PC-9 (cell line): ENCODE data around the gene ANAPC4. TPM values are rescaled to one million over a fixed set of nuclear protein-coding genes. Genes with fewer than 3 reads are reported as not detected.
A peak's percentile ranks its signal among the peaks of the same experiment; 100 is the strongest.

Source experiments
- BruUV-seq: library from RNA; stranded (reverse); fragments of 400-500 nt; replicated peaks from 2 replicates; lab custom pipeline; 2021; lab: Mats Ljungman, UMichigan
- CTCF ChIA-PET: fragments of 300-600 bp; sonication (Branson Sonifier 250); formaldehyde crosslinking; loops from one replicate; lab custom pipeline; 2022; ENCODE audit warnings: antibody characterized with exemption; lab: Charles Lee
- POLR2A ChIA-PET: fragments of 300-600 bp; sonication (Branson Sonifier 250); formaldehyde crosslinking; loops from one replicate; lab custom pipeline; 2022; ENCODE audit warnings: antibody characterized with exemption; ENCODE audit not compliant: unreplicated experiment; lab: Charles Lee
- DNase-seq, 2 experiments: peaks; one replicate each; pipeline versions ENCODE4 v3.0.0 to v3.0.0-alpha.2; 2015 to 2022; ENCODE audit warnings: mixed read lengths in 1 of 2
- H2AFZ ChIP-seq: fragments of 200-600 bp; sonication (generic); 2 replicates; pipeline ENCODE4 v1.8.1; 2017; ENCODE audit warnings: antibody characterized with exemption
- H3F3A ChIP-seq: fragments of 200-600 bp; sonication (generic); 2 replicates; pipeline ENCODE4 v1.8.1; 2017; ENCODE audit warnings: antibody characterized with exemption, mild to moderate bottlenecking, low read depth; ENCODE audit not compliant: insufficient read depth
- H3K27ac ChIP-seq: fragments of 200-600 bp; sonication (generic); 2 replicates; pipeline ENCODE4 v1.6.1; 2016; ENCODE audit warnings: mixed run types
- H3K27me3 ChIP-seq: fragments of 200-600 bp; sonication (generic); 2 replicates; pipeline ENCODE4 v1.6.1; 2016; ENCODE audit warnings: low read depth, mixed run types; ENCODE audit not compliant: insufficient read depth
- H3K36me3 ChIP-seq: fragments of 200-600 bp; sonication (generic); 2 replicates; pipeline ENCODE4 v1.6.1; 2016; ENCODE audit warnings: low read depth, mixed run types
- H3K4me1 ChIP-seq: fragments of 200-600 bp; sonication (generic); replicated peaks from 2 replicates; pipeline ENCODE4 v1.6.1; 2016; ENCODE audit warnings: mixed run types; ENCODE audit not compliant: insufficient read depth
- H3K4me2 ChIP-seq: fragments of 200-600 bp; sonication (generic); 2 replicates; pipeline ENCODE4 v1.6.1; 2017; ENCODE audit warnings: mixed run types
- H3K4me3 ChIP-seq: fragments of 200-600 bp; sonication (generic); 2 replicates; pipeline ENCODE4 v1.6.1; 2016; ENCODE audit warnings: mixed run types
- H3K79me2 ChIP-seq: fragments of 200-600 bp; sonication (generic); 2 replicates; pipeline ENCODE4 v1.6.1; 2017; ENCODE audit warnings: low read depth, mixed run types
- H3K9me2 ChIP-seq: fragments of 200-600 bp; sonication (generic); 2 replicates; pipeline ENCODE4 v1.8.1; 2017; ENCODE audit warnings: mild to moderate bottlenecking; ENCODE audit not compliant: insufficient read depth
- H3K9me3 ChIP-seq: fragments of 200-600 bp; sonication (generic); 2 replicates; pipeline ENCODE4 v1.8.1; 2016; ENCODE audit warnings: low read depth; ENCODE audit not compliant: insufficient read depth
- H4K20me1 ChIP-seq: fragments of 200-600 bp; sonication (generic); 2 replicates; pipeline ENCODE4 v1.8.1; 2017; ENCODE audit not compliant: insufficient read depth
- EZH2 ChIP-seq: fragments of 200-600 bp; sonication (generic); IDR thresholded peaks from 2 replicates; pipeline ENCODE4 v1.8.0; 2017; ENCODE audit warnings: antibody characterized with exemption, low read depth
- intact Hi-C: fragments of 100-400 bp; cut with micrococcal nuclease; formaldehyde crosslinking; loops from one replicate; pipeline ENCODE4 v1.10.0; 2022; ENCODE audit not compliant: unreplicated experiment
- total RNA-seq: library from RNA; stranded (reverse); gene quantifications from 2 replicates; pipeline ENCODE4 v1.2.3, GENCODE V29; 2021
- TF ChIP-seq, protein P1 (sequence below): fragments of 200-600 bp; sonication (generic); conservative IDR thresholded peaks from 2 replicates; pipeline ENCODE4 v1.6.1; 2017; ENCODE audit warnings: mixed run types, antibody characterized with exemption, mild to moderate bottlenecking, moderate library complexity

The ANAPC4 gene
- total RNA-seq, 1 experiment from 2014 or later, result 25.8 TPM

DNA sequence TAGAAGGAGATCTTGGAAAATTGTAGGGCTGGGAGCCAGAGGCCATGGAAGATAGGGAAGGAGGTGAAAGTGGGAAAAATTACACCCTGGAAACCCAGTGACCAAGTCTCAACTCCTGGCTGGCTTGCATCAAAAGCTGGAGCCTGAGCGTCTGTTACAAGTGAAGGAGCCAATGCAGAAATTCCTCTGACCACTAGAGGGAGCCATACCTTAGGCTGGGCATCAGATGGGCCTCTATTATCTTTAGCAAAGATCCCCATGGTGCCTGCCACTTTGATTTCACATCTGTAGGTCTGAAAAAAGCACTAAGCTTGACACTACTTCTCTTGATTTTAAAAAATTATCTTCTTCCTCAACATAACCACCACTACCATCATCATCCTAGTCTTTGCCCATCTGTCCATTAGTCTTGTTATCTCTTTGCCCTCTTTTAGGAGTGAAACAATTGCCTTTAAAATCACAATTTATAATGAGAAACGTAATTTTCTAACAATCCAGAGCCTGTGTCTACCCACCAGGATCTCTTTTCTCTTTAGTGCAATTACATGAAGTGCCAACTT lies 62.9 kb downstream of the ANAPC4 start:
- ChIA-PET CTCF (interaction anchor here (1.5 kb wide), 1 partner anchor 328 kb away, joined by 7 read pairs; no protein-coding TSS in a partner anchor), POLR2A (no interaction called here)
- Histone ChIP-seq H3K9me3 (no peaks in the 10 kb centered on the region), H3K4me3 (no peak overlapping the region), H3K27ac (no peak overlapping the region), H3K4me2 (no peak overlapping the region), H3F3A (no peaks in the 10 kb centered on the region), H3K4me1 (no peaks in the 10 kb centered on the region), H3K36me3 (no peaks in the 10 kb centered on the region), H2AFZ (no peak overlapping the region), H3K79me2 (no peaks in the 10 kb centered on the region), H3K9me2 (no peaks in the 10 kb centered on the region), H3K27me3 (no peaks in the 10 kb centered on the region), H4K20me1 (no peaks in the 10 kb centered on the region)
- no peak for TF ChIP-seq EZH2
- TF ChIP-seq, protein P1, sequence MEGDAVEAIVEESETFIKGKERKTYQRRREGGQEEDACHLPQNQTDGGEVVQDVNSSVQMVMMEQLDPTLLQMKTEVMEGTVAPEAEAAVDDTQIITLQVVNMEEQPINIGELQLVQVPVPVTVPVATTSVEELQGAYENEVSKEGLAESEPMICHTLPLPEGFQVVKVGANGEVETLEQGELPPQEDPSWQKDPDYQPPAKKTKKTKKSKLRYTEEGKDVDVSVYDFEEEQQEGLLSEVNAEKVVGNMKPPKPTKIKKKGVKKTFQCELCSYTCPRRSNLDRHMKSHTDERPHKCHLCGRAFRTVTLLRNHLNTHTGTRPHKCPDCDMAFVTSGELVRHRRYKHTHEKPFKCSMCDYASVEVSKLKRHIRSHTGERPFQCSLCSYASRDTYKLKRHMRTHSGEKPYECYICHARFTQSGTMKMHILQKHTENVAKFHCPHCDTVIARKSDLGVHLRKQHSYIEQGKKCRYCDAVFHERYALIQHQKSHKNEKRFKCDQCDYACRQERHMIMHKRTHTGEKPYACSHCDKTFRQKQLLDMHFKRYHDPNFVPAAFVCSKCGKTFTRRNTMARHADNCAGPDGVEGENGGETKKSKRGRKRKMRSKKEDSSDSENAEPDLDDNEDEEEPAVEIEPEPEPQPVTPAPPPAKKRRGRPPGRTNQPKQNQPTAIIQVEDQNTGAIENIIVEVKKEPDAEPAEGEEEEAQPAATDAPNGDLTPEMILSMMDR, result peak; percentile 87
- BruUV-seq, result no TSS peak
- DNase-seq, result peak in 1 of 2 experiments; percentile 45
- intact Hi-C loops, result loop anchor here (2.0 to 10.0 kb wide), 3 partner anchors 549 to 1575 kb away; no protein-coding TSS in a partner anchor

DNA sequence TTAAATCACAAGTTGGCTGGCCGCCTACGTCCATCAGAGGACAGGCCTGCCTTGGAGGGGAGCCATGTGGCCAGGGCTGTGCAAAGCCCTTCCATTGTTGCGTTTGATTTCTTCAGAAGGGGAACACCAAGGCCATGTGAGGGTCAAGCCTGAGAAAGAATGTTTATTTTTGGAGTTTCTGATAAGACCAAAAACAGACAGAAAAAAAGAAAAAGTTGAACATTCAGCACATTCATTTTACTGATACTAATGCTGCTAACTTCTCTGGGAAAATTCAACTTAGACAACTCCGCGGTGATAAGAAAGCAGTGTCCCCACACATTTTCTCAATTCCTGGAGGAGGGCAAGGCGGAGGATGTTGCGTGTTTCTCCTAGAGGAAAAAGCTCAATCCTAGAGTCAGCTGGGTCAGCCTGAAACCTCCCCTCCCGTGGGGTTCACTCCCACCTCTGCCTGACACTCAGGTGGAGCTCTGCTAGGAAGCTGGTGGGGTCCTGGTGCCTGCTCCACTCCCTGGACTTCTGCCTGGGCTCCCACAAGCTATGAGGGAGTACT lies 63.5 kb downstream of the ANAPC4 start:
- no peak for TF ChIP-seq EZH2
- TF ChIP-seq, protein P1, result no peak
- no peak for DNase-seq
- CTCF ChIA-PET, result interaction anchor here (0.6 to 1.5 kb wide), 2 partner anchors 17 to 327 kb away, joined by 5 to 7 read pairs; no protein-coding TSS in a partner anchor
- Histone ChIP-seq H3K4me2 (no peak overlapping the region), H3K4me1 (no peaks in the 10 kb centered on the region), H3K27me3 (no peaks in the 10 kb centered on the region), H4K20me1 (no peaks in the 10 kb centered on the region), H3K79me2 (no peaks in the 10 kb centered on the region), H2AFZ (no peak overlapping the region), H3K9me2 (no peaks in the 10 kb centered on the region), H3F3A (no peaks in the 10 kb centered on the region), H3K27ac (no peak overlapping the region), H3K9me3 (no peaks in the 10 kb centered on the region), H3K36me3 (no peaks in the 10 kb centered on the region), H3K4me3 (no peak overlapping the region)
- POLR2A ChIA-PET, result no interaction called here
- no TSS peak for BruUV-seq
- intact Hi-C loops, result loop anchor here (1.0 to 10.0 kb wide), 4 partner anchors 328 to 1574 kb away; no protein-coding TSS in a partner anchor

DNA sequence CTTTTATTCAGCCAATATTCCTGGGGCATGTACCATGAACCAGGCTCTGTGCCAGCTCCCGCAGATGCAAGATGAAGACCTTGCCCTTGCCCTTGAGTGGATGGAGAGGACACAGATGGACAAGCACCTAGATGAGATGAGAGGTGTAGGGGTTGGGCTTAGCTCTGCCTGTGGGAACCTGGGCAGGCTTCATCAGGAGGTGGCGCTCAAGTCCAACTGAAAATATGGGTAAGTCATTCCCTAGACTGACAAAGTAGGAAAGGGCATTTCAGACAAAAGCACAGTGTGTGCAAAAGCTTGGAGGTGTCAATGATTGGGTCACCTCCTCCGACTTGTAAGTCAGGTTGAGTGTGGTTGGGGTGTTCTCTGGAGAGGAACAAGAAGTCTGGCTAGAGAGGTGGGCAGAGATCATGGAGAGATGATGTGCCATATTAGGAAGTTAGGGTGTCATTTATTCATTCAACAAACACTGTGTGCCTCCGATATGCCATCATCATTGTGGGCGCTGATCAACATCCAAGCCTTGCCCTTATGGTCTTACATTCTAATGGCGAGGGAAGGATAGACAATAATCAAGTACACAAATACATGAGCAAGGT lies 64.6 kb downstream of the ANAPC4 start:
- BruUV-seq, result no TSS peak
- TF ChIP-seq EZH2, result no peak
- TF ChIP-seq, protein P1, result peak; percentile 65
- Histone ChIP-seq H3F3A (no peaks in the 10 kb centered on the region), H3K9me3 (no peaks in the 10 kb centered on the region), H3K27ac (no peak overlapping the region), H3K4me2 (no peak overlapping the region), H2AFZ (no peak overlapping the region), H3K27me3 (no peaks in the 10 kb centered on the region), H3K4me1 (no peaks in the 10 kb centered on the region), H3K36me3 (no peaks in the 10 kb centered on the region), H4K20me1 (no peaks in the 10 kb centered on the region), H3K79me2 (no peaks in the 10 kb centered on the region), H3K4me3 (no peak overlapping the region), H3K9me2 (no peaks in the 10 kb centered on the region)
- ChIA-PET CTCF (interaction anchor here (0.6 to 1.4 kb wide), 4 partner anchors 42 to 507 kb away, joined by 3 to 9 read pairs (median 4); no protein-coding TSS in a partner anchor), POLR2A (interaction anchor here (0.7 kb wide), 1 partner anchor 10 kb away, joined by 3 read pairs; no protein-coding TSS in a partner anchor)
- intact Hi-C loops, result loop anchor here (1.0 to 10.0 kb wide), 4 partner anchors 327 to 1573 kb away; no protein-coding TSS in a partner anchor
- DNase-seq, result peak in 1 of 2 experiments; percentile 64
